A673 (cell line): ENCODE measurements around the gene CYB5RL.

Experiments
- CTCF ChIP-seq: fragments of 300-800, 200-600 bp; sonication (generic); conservative IDR thresholded peaks from 2 replicates; pipeline ENCODE4 v1.5.1; 2017; ENCODE audit warnings: low read depth, mild to moderate bottlenecking, antibody characterized with exemption, low read length, moderate library complexity, mixed read lengths
- EZH2 ChIP-seq: fragments of 200-600 bp; sonication (generic); IDR thresholded peaks from 2 replicates; pipeline ENCODE4 v1.6.1; 2017; ENCODE audit warnings: borderline replicate concordance, low read depth, mild to moderate bottlenecking, mixed read lengths, antibody characterized with exemption, low read length; ENCODE audit not compliant: poor library complexity, severe bottlenecking

- TF ChIP-seq CTCF (no peak), EZH2 (no peak)
These were observed 49.1 kb upstream of the CYB5RL start for GRCh38 chr1:54248966-54249365.
